Astrocyte (in vitro differentiated cells and primary cell): ENCODE results near the gene LRCH1.

Source experiments
- CTCF ChIP-seq: IDR thresholded peaks from 2 replicates; pipeline ENCODE4 v1.5.1; 2011; ENCODE audit warnings: low read depth, mild to moderate bottlenecking, inconsistent platforms, low read length, moderate library complexity; ENCODE audit not compliant: insufficient read depth
- EZH2 ChIP-seq: IDR thresholded peaks from 2 replicates; pipeline ENCODE4 v1.6.1; 2012; ENCODE audit warnings: mild to moderate bottlenecking, low read length, inconsistent platforms; ENCODE audit not compliant: insufficient read depth

GRCh38 chr13:46747031-46747820, 194.3 kb downstream of the LRCH1 start:
- TF ChIP-seq CTCF (no peak), EZH2 (no peak)
